NCI-H146 treated with DMSO at 0.1 percent for 48 hours (cell line): ENCODE results near the gene PPP1R16B.
"Not testable (repeated sequence)": the region's sequence is repeated elsewhere in the genome, so short reads cannot be mapped to it uniquely, and the experiment has no call there.

ENCODE experiments used
- DNase-seq: peaks from one replicate; lab custom pipeline; 2025; ENCODE audit not compliant: unreplicated experiment; lab: John Stamatoyannopoulos, UW

PPP1R16B gene

DNA sequence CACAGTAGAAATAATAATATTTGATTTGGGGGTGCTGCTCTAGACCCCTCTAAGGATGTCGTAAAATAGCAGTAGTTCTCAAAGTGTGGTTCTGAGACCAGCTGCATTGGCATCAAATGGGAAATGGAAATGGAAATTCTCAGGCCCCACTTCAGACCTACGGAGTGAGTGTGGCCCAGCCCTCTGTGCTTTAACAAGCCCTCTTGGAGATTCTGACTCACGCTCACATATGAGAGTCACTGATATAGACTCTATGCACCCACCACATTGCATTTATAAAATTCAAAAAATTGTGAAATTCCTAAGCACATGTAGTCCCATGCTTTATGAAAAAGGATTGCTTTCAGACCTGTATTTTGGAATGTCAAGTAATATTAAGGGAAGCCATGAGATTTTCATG, 14.2 kb upstream of the PPP1R16B start:
- DNase-seq = no peak

DNA sequence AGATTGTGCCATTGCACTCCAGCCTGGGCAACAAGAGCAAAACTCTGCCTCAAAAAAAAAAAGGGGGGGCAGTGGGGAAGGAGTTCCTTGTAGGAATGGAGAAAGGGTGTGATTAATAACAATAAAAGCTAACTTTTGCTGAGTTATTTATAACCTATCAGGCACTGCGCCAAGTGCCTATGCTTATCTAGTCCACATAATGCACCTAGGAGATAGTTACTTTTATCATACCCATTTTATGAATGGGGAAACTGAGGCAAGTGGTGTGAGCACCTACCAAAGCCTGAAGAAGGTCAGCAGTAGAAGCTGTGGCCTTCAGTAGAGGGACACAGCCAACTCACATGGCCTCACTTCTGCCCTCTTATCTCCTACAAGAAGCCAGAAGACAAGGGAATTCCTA, 13.6 kb upstream of the PPP1R16B start:
- DNase-seq = no peak

DNA sequence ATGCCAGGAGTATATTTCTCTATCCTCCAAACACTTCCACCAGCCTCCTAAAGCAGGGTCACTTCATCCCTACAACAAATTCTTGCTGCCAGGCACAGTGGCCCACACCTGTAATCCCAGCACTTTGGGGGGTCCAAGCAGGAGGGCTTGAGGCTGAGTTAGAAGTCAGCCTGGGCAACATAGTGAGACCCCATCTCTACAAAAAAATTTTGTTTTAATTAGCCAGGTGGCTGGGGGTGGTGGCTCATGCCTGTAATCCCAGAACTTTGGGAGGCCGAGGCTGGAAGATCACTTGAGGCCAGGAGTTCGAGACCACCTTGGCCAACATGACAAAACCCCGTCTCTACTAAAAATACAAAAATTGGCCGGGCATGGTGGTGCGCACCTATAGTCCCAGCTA, 11.4 kb upstream of the PPP1R16B start:
- DNase-seq = not testable (repeated sequence)

GRCh38 chr20:38798266-38798665, 7.2 kb upstream of the PPP1R16B start:
- DNase-seq = no peak

DNA sequence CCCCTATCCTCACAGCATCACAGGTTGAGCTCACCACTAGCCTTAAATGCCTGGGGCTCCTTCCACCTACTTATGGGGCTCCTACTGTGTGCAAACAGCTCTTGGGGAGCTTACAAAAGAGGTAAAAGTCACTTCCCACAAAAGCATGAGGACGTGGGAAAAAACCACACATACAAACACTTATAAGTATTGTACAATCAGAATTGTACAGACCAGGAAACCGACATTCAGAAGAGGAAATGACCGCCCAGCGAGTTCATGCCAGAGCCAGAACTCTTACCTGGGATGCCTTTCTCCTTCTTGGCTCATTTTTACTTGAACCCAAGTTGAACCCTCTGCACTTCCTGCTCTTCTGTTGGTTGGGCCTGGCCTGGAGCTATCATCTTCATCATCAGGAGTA, 6.3 kb upstream of the PPP1R16B start:
- DNase-seq = no peak

DNA sequence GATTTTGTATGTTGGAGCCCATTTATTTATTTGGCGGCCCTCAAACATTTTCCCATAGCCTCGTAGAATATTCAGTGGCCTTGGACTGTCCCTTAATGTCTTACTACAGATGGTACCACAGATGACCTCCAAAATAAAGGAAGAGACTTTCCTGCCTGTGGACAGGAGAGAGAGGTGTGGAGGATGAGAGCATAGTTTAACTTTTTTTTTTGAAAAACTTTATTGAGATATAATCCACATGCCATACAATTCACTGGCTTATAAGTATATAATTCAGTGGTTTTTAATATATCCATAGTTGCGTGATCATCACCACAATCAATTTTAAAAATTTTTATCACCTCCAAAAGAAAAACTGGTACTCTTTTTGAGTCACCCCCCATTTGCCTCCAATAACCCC, 4.6 kb upstream of the PPP1R16B start:
- no peak for DNase-seq

- no peak for DNase-seq
These were observed 1.3 kb upstream of the PPP1R16B start for GRCh38 chr20:38804221-38804620.

DNA sequence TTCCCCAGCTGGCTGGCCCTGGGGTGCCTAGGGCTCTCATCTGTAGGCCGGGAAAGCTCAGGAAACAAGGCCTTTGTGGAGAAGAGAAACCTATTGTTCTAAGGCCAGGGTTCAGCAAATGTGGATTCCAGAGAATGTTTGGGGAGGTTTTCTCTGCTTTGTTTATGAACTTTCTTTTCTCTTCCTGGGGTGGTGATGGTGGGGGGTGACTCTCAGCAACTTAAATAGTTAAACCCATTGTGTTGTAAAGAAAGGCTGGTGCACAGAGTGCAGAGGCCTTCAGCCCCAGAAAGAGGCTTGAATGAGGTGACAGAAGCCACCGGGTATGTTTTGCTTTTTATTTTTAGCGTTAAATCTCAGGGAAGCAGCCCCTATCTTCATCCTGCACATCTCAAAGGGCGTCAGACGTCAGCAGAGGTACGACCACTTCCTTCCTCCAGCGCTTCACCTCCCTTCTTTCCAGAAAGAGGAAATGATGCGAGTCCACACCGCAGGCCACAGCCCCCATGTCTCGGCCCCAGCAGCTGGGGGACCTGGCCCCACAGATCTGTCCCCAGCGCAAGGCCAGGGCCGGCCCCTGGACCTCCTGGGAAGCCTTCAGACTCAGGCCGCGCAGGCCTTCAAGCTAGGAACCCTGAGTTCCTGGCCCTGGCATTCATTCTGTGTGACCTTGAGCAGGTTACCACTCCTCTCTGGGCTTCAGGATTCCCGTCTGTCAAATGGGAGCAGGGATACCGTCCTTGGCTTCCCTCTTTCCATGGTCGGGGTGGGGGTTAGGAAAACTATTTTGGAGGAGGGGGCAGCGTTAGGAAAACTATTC, 605 bp upstream of the PPP1R16B start:
- no peak for DNase-seq

DNA sequence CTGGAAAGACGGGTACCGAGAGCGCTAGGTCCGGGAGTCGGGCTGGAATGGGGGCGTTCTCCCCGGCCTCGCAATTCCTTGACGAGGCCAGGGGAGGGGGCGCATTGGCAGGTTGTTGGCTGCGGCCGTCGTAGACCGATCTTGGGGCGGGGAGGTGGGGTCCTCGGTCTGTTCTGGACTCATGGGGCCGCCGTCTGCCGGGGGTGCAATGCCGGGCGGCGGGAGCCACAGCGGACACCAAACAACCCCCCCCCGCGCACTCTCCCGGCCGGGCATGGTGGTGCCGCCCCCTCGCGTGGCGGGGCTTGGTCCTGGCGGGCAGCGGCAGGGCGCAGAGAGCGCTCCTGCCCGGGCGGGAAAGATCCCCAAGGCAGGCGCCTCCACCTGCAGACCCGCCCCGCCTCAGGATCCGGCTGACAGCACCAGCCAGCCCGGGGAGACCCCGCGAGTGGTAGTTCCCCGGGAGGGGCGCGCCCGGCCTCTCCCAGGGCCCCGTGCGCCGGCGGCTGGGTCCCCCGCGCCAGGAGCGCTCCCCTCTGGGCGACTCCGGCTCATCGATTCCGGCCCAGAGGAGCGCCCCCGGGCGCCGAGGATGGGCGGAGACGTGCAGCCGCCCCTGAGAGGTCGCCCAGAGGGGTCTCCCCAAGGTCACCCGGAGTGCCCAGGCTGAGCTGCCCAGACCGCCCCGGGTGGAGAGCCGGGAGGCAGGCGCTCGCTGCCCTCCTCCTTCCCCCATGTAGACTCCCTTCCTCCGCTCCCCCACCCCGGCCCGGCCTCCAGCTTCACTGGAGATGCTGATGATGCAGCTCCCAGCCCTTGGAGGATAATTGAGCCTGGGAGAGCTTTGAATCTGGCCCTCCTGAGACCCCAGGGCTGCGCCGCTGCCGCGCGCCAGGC, 709 bp downstream of the PPP1R16B start:
- peak; percentile 46 for DNase-seq

- peak; percentile 70 for DNase-seq
These were observed 1.6 kb downstream of the PPP1R16B start for GRCh38 chr20:38806855-38807655.

- no peak for DNase-seq
These were observed 4.4 kb downstream of the PPP1R16B start for GRCh38 chr20:38809942-38810341.

DNA sequence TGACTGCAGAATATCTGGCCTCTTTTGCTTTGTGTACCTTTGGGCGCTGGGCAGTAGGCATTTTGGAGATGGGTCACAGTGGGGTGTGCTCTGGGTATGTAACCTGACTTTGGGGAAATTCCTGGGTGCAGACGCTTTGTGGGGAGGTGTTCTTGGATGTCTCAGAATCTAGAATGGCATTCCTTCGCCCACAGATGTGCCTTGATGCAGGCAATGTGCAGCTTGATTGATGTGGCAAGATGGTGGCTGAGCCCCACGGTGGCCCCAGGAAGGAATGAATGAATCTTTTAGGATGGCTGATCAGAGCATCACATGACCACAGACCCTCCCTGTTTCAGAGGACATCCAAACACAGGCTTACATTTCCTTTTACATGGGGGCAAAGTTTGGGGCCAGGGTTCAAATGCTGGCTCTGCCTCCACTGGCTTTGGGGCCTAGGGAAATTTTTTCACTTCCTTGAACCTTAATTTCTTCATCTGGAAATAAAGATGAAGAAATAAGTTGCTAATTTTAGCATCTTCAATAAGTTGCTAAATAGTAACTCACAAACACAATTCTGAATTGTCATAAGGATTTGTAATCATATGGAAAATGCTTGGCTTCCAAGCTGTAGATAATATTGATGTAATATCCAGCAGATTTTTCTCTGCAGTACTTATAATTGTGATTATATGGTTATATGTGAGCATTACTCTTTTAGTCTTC, 5.6 kb downstream of the PPP1R16B start:
- no peak for DNase-seq

DNA sequence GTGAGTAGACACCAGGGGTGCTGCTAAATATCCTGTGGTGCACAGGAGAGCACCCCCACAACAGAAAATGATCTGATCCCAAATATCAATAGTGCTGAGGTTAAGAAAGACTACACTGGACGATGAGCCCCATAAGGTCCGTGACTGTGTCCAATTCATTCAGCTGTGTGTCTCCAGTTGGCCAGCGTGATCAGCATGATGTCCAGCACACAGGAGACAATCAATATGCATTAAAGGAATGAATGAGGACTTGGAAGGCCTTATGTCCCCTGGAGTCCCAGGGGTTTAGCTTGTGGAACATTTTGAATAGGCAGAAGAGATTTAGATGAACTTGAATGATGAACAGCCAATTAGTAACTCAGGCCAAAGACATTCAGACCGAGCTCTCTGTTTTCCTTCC, 6.3 kb downstream of the PPP1R16B start:
- no peak for DNase-seq

- DNase-seq = no peak
These were observed 6.7 kb downstream of the PPP1R16B start for GRCh38 chr20:38812182-38812581.

- DNase-seq = no peak
These were observed 7.4 kb downstream of the PPP1R16B start for GRCh38 chr20:38812709-38813573.

GRCh38 chr20:38813574-38813962, 8.1 kb downstream of the PPP1R16B start:
- DNase-seq = not testable (repeated sequence)

DNA sequence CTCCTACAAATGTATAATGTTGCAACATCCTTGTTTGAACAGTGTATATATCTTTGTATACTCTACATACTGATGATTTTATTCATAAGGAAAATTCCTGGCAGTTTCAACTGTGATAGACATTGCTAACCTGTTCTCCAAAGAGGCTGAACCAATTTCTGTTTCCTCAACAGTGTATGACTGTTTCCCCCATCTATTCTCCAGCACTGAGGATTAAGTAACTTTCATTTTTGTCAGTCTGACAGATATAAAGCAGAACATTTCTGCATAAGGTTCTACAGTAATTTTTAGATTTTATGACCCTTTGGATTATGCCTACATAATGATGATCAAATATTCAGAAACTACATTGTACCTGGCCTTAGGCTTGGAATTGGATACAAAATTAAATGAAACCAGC, 9.9 kb downstream of the PPP1R16B start:
- no peak for DNase-seq

- DNase-seq = no peak
These were observed 12.9 kb downstream of the PPP1R16B start for GRCh38 chr20:38818113-38819065.

DNA sequence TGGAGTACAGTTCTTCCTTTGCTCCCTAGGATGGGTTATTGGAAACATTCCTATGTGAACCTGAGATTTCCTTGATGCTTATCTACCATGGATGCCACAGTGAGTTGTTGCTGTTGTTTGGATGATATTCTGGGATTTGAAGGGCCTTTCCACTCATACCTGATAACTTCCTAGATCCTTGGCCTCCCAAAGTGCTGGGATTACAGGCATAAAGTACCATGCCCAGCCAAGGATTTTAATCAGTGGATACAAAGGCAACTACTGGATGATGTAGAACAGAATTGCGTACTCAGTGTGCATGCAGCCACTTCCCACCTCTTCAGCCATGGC, 20.0 kb downstream of the PPP1R16B start:
- no peak for DNase-seq
